GM12874 (cell line): ENCODE results near the gene LMBRD1.

Experiments
- TF ChIP-seq, protein P1 (sequence below): IDR thresholded peaks from 2 replicates; pipeline ENCODE4 v1.5.1; 2011; ENCODE audit warnings: low read depth, mild to moderate bottlenecking, control low read depth, low read length, moderate library complexity; ENCODE audit not compliant: insufficient read depth

Gene LMBRD1

DNA sequence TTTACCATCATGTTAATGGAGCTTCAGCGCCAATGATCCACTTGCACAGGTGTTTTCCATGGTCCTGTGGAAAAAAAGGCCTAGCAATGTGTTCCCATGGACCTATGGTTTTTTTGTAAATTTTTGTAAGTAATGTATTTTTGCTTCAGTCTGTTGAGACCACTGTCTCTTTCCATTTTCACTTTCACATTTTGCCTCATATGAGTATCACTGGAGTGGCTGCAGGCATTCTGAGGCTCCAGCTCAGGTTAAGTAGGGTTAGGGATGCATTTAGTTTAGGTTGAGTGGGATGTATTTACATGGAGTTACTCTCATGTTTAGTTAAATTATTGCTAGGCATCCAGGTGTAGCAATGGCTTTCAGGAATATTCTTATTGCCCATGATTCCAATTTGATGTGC is 19.2 kb upstream of the LMBRD1 start:
- TF ChIP-seq, protein P1, sequence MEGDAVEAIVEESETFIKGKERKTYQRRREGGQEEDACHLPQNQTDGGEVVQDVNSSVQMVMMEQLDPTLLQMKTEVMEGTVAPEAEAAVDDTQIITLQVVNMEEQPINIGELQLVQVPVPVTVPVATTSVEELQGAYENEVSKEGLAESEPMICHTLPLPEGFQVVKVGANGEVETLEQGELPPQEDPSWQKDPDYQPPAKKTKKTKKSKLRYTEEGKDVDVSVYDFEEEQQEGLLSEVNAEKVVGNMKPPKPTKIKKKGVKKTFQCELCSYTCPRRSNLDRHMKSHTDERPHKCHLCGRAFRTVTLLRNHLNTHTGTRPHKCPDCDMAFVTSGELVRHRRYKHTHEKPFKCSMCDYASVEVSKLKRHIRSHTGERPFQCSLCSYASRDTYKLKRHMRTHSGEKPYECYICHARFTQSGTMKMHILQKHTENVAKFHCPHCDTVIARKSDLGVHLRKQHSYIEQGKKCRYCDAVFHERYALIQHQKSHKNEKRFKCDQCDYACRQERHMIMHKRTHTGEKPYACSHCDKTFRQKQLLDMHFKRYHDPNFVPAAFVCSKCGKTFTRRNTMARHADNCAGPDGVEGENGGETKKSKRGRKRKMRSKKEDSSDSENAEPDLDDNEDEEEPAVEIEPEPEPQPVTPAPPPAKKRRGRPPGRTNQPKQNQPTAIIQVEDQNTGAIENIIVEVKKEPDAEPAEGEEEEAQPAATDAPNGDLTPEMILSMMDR = no peak

DNA sequence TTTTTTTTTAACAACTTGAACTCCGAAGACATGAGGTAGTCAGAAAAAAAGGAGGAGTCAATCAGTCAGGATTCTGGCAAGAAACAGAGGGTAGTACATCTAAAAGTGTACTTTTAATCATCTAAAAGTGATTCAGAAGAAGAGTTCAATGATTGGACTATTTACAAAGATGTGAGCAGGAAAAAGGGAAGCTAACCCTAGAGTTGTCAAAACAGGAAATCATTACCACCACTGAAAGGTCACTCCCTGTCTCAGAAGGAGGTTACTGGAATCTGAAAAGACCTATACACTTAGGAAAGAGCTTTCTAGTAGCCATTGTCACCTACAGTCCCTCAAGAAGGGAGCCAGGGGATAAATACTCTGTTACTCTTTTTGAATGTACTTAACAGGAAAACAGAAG is 16.7 kb upstream of the LMBRD1 start:
- TF ChIP-seq, protein P1 = no peak

DNA sequence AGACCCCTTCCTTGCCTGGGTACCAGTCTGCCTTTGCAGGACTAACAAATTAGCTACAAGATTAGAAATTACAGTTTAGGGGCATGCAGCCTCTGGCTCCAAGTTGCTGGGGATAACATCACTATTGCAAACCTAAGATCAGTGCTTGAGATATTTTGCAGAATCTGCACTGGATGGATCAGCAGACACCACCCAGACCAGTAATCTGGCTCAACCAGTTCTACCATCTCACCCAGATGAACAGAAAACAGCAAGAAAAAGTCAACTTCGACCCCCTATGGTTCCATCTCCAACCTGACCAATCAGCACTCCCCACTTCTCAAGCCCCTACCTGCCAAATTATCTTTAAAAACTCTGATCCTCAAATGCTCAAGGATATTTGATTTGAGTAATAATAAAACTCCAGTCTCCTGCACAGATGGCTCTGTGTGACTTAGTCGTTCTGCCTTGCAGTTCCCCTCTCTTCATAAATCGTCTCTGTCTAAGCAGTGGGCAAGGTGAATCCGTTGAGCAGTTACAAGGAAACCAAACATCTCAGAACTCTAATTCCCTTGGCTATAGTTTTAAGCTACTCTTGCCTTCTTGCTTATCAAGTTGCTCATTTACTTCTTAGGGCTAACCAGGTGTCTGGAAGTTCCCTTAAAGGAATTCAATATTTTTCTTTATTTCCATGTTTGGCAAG is 16.1 kb upstream of the LMBRD1 start:
- TF ChIP-seq, protein P1 = no peak

DNA sequence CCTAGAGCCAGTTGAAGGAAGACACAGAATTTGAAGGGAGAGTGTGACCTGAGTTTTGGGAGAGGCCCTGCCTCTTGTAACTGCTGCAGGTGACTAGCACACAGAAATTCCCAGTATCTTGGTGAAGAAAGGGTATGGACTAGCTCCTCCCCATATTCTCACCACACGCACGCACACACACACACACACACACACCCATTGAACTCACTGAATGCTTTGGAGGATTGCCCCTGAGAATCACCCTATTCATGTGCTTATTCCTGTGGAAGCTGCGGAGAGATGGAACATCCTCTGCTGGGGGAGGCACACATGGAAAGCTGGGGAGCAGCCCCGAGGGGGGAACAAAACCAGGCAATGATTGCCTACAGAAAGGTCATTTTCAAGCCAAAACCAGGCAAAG is 6.2 kb upstream of the LMBRD1 start:
- TF ChIP-seq, protein P1 = no peak

DNA sequence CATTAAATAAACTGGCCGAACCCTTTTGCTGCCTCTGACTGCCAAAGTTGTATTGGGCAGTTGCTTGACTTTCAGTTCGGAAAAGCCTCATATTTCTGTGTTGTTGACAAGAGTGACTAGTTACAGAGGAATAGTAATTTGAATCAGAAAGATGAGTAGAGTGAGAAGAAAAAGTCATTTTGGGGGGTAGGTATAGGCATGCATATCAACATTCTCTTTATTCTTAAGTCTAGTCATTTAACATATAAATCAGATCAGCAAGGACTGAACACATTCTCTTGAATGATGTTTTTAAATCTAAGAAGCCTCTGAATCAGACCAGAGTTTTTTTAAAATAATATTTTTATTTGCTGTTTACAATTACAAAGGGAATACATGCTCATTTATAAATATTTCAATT is 4.9 kb upstream of the LMBRD1 start:
- TF ChIP-seq, protein P1 = no peak

DNA sequence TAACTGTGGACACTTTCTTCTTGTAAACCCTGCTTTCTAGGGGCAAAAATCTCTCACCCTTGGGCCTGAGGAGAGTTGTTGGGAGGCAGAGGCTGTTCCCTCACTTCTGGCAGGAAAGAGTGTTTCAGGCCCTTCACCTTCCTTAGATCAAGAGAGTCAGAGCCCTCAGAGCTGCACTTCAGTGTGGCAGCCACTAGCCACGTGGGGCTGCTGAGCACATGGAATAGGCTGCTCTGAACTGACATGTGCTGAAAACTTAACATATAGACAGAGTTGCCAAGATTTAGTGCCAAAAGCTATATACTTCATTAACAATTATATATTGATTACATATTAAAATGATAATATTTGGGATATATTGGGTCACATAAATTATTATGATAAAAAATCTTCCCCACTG is 4.4 kb upstream of the LMBRD1 start:
- TF ChIP-seq, protein P1 = no peak

DNA sequence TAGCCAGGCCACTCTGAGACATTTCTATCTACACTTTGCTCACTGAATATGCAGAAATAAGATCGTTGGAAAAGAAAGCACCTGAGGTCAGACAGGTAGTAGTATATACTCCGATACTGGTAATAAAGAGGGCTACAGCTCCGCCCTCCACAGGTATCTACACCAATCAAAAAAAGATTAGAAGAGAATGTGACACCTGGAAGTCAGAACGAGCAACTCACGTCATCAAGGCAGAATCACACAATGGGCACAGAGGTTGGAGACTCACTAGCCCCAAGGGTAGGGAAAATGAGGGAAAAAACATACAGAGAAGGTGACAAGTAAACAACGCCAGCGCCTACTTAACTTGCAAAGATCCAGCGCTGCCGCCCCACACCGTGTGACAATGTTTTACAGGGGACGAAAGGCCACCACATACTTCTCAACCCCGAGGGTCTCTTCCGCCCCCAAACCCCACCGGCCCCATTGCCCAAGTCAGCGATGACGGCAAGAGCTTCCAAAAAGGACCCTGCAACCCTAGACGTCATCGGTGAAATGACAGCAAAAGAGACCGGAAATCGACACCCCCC is 653 bp downstream of the LMBRD1 start:
- TF ChIP-seq, protein P1 = no peak
